ENCODE measurements around the gene ITGA6. TPM values are rescaled to one million over a fixed set of nuclear protein-coding genes. Genes with fewer than 3 reads are reported as not detected.

The ITGA6 gene
- total RNA-seq, 4 donors from 2014 or later, result 254 to 586 (median 471) TPM

- peak overlapping the region in 3 of 4 donors; percentile 86 to 93 (median 89) for H3K27ac ChIP-seq
- H3K4me3 ChIP-seq, result peak overlapping the region; percentile 59 to 91 (median 68)
- TF ChIP-seq POLR2A (IDR thresholded peaks at IDR 0.05) (no peak), EP300 (IDR thresholded peaks at IDR 0.05) (no peak)
- TF ChIP-seq, protein P1, sequence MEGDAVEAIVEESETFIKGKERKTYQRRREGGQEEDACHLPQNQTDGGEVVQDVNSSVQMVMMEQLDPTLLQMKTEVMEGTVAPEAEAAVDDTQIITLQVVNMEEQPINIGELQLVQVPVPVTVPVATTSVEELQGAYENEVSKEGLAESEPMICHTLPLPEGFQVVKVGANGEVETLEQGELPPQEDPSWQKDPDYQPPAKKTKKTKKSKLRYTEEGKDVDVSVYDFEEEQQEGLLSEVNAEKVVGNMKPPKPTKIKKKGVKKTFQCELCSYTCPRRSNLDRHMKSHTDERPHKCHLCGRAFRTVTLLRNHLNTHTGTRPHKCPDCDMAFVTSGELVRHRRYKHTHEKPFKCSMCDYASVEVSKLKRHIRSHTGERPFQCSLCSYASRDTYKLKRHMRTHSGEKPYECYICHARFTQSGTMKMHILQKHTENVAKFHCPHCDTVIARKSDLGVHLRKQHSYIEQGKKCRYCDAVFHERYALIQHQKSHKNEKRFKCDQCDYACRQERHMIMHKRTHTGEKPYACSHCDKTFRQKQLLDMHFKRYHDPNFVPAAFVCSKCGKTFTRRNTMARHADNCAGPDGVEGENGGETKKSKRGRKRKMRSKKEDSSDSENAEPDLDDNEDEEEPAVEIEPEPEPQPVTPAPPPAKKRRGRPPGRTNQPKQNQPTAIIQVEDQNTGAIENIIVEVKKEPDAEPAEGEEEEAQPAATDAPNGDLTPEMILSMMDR (IDR thresholded peaks at IDR 0.05), result no peak
- 40 to 50% methylated on average over 3 of the region's 3 CpGs for WGBS, 2 donors
- H3K4me1 ChIP-seq, result peaks cover 0 to 61% (median 9%) of the 10 kb centered on the region in 4 donors
- DNase-seq (ENCODE audit: low spot score in 2 of 2), result no peak
- H3K36me3 ChIP-seq, result no peaks in the 10 kb centered on the region
- no peaks in the 10 kb centered on the region for H3K9me3 ChIP-seq
- no peaks in the 10 kb centered on the region for H3K27me3 ChIP-seq
These were observed 3.3 kb downstream of the ITGA6 start for GRCh38 chr2:172430678-172431077.

DNA sequence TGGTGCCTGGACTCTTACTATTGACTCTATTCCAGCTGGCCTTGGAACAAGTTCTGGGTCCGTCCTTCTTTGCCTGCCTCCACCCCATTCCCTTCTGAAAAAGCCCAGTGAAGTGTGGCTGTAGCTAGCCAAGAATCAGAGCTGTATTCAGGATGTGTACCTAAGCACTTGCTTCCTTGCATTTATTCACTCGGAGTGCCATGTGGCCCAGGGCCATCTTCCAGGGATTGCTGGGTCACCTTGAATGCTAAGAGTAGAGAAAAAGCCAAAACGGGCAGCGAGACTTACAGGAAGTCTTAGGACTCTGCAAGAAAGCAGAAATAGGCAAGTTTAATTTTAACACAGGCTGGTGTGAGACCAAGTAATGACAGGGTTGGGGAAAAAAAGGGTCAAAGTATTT, 4.1 kb downstream of the ITGA6 start:
- peak overlapping the region; percentile 23 to 91 (median 68) for H3K4me3 ChIP-seq
- no peaks in the 10 kb centered on the region for H3K36me3 ChIP-seq
- no peaks in the 10 kb centered on the region for H3K9me3 ChIP-seq
- H3K4me1 ChIP-seq, result peaks cover 0 to 61% (median 12%) of the 10 kb centered on the region in 4 donors
- H3K27ac ChIP-seq, result peak overlapping the region in 3 of 4 donors; percentile 86 to 93 (median 89)
- no peak for DNase-seq (ENCODE audit: low spot score in 2 of 2)
- TF ChIP-seq EP300 (IDR thresholded peaks at IDR 0.05), result peak in 1 of 2 donors; percentile 27
- TF ChIP-seq, protein P1 (IDR thresholded peaks at IDR 0.05), result no peak
- H3K27me3 ChIP-seq, result no peaks in the 10 kb centered on the region
- 16 to 21% methylated on average over 4 of the region's 4 CpGs for WGBS, 2 donors

DNA sequence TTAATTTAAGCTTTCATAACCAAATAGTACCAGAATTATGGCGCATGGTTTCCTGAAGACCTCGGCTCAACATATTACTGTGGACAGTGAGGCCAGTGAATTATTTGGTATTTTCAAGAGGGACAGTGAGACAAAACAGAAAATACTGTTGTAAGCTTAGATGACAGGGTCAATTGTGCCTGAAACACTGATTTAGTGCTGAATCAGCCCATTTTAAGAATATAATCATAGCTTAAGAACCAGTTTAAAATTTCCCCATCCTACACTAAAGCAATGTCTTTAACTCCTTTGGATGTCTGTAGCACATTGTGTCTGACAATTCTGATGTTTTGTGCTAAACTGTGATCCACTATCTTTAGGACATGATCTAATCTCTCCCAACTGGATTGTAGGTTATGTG, 4.6 kb downstream of the ITGA6 start:
- H3K27ac ChIP-seq, result peak overlapping the region in 3 of 4 donors; percentile 31 to 93 (median 86)
- peak overlapping the region in 1 of 4 donors; percentile 59 for H3K4me3 ChIP-seq
- peaks cover 0 to 61% (median 13%) of the 10 kb centered on the region in 4 donors for H3K4me1 ChIP-seq
- no peaks in the 10 kb centered on the region for H3K9me3 ChIP-seq
- TF ChIP-seq, protein P1 (IDR thresholded peaks at IDR 0.05), result no peak
- TF ChIP-seq EP300 (IDR thresholded peaks at IDR 0.05) (no peak), POLR2A (IDR thresholded peaks at IDR 0.05) (no peak)
- no peaks in the 10 kb centered on the region for H3K27me3 ChIP-seq
- WGBS, 2 donors, result 26 to 28% methylated on average over 2 of the region's 2 CpGs
- no peaks in the 10 kb centered on the region for H3K36me3 ChIP-seq
- no peak for DNase-seq (ENCODE audit: low spot score in 2 of 2)

DNA sequence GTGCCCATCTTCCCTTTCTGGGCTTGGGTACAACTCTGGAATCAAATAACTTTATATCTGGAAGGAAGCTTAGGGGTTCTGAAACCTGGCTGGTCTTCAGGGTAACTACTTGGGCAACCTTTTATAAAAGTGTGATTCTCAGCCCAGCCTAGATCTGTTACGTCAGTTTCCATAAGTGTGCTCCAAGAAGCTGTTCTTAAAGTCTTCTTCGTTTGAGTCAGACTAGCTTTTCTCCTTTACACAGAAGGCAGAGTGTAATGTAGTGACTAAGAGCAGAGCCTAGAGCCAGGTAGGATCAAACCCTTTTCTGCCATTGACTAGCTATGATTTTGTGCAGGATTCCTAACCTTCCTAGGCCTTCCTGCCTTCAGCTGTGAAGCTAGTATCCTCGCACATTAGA, 5.8 kb downstream of the ITGA6 start:
- no peaks in the 10 kb centered on the region for H3K9me3 ChIP-seq
- H3K4me3 ChIP-seq, result peak overlapping the region in 1 of 4 donors; percentile 59
- H3K4me1 ChIP-seq, result peaks cover 0 to 69% (median 22%) of the 10 kb centered on the region in 4 donors
- no peak for DNase-seq (ENCODE audit: low spot score in 2 of 2)
- TF ChIP-seq, protein P1 (IDR thresholded peaks at IDR 0.05), result no peak
- TF ChIP-seq EP300 (IDR thresholded peaks at IDR 0.05) (no peak), POLR2A (IDR thresholded peaks at IDR 0.05) (no peak)
- H3K27me3 ChIP-seq, result no peaks in the 10 kb centered on the region
- WGBS, 2 donors, result 53 to 60% methylated on average over 3 of the region's 3 CpGs
- peak overlapping the region; percentile 31 to 93 (median 61) for H3K27ac ChIP-seq
- no peaks in the 10 kb centered on the region for H3K36me3 ChIP-seq

- TF ChIP-seq POLR2A (IDR thresholded peaks at IDR 0.05) (no peak), EP300 (IDR thresholded peaks at IDR 0.05) (no peak)
- TF ChIP-seq, protein P1 (IDR thresholded peaks at IDR 0.05), result no peak
- 53 to 56% methylated on average over 5 of the region's 5 CpGs for WGBS, 2 donors
- Histone ChIP-seq H3K27me3 (no peaks in the 10 kb centered on the region), H3K4me3 (no peak overlapping the region), H3K9me3 (no peaks in the 10 kb centered on the region), H3K27ac (peak overlapping the region in 3 of 4 donors; percentile 36 to 86 (median 72)), H3K36me3 (no peaks in the 10 kb centered on the region), H3K4me1 (peaks cover 0 to 86% (median 39%) of the 10 kb centered on the region in 4 donors)
- DNase-seq (ENCODE audit: low spot score in 2 of 2), result no peak
These were observed 7.6 kb downstream of the ITGA6 start for GRCh38 chr2:172434821-172435605.
